WTC11 (cell line): ENCODE results near the gene PKM.

Experiments used
- FOXJ3 ChIP-seq: sonication (generic); formaldehyde crosslinking; IDR thresholded peaks from 2 replicates; pipeline ENCODE4 v1.9.0; 2021; ENCODE audit warnings: missing genetic modification reagents, mild to moderate bottlenecking, borderline replicate concordance
- GABPB1 ChIP-seq: sonication (generic); formaldehyde crosslinking; IDR thresholded peaks from 2 replicates; pipeline ENCODE4 v1.8.1; 2023; ENCODE audit warnings: mild to moderate bottlenecking, missing genetic modification reagents
- HMGA2 ChIP-seq: fragments of 250-450 bp; sonication (Bioruptor Pico); IDR thresholded peaks from 2 replicates; pipeline ENCODE4 v1.4.0; 2021; ENCODE audit warnings: mild to moderate bottlenecking, moderate library complexity
- ZNF121 ChIP-seq: sonication (generic); formaldehyde crosslinking; IDR thresholded peaks from 2 replicates; pipeline ENCODE4 v1.8.0; 2023; ENCODE audit warnings: missing genetic modification reagents
- TF ChIP-seq, protein P1 (sequence below): fragments of 200-600 bp; IDR thresholded peaks from 2 replicates; pipeline ENCODE4 v1.8.0; 2022; ENCODE audit warnings: antibody characterized with exemption
- TF ChIP-seq, protein P2 (sequence below): sonication (generic); formaldehyde crosslinking; IDR thresholded peaks from 2 replicates; pipeline ENCODE4 v1.8.1; 2022; ENCODE audit warnings: mild to moderate bottlenecking, missing genetic modification reagents, moderate library complexity, borderline replicate concordance

DNA sequence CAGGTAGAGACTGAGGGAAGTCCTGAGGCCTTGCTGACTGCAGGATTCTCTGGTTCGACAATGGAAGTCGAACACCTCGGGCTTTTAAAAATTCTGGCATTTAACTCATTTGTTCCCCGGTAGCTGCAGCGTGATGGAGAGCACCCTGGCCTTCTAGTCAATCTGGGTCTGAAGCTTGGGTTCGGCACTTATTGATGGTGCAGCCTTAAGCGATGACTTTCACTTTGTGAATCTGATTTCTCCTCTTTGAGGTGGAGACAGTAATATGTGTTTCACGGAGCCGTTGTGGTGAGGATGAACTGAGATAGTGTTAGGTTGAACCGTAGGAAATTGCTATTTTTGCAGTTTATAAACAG is 42.0 kb upstream of the PKM start:
- TF ChIP-seq, protein P1, sequence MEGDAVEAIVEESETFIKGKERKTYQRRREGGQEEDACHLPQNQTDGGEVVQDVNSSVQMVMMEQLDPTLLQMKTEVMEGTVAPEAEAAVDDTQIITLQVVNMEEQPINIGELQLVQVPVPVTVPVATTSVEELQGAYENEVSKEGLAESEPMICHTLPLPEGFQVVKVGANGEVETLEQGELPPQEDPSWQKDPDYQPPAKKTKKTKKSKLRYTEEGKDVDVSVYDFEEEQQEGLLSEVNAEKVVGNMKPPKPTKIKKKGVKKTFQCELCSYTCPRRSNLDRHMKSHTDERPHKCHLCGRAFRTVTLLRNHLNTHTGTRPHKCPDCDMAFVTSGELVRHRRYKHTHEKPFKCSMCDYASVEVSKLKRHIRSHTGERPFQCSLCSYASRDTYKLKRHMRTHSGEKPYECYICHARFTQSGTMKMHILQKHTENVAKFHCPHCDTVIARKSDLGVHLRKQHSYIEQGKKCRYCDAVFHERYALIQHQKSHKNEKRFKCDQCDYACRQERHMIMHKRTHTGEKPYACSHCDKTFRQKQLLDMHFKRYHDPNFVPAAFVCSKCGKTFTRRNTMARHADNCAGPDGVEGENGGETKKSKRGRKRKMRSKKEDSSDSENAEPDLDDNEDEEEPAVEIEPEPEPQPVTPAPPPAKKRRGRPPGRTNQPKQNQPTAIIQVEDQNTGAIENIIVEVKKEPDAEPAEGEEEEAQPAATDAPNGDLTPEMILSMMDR, result no peak
- TF ChIP-seq GABPB1 (no peak), HMGA2 (no peak), ZNF121 (CRISPR knock-in tag) (no peak), FOXJ3 (no peak)
- TF ChIP-seq, protein P2, sequence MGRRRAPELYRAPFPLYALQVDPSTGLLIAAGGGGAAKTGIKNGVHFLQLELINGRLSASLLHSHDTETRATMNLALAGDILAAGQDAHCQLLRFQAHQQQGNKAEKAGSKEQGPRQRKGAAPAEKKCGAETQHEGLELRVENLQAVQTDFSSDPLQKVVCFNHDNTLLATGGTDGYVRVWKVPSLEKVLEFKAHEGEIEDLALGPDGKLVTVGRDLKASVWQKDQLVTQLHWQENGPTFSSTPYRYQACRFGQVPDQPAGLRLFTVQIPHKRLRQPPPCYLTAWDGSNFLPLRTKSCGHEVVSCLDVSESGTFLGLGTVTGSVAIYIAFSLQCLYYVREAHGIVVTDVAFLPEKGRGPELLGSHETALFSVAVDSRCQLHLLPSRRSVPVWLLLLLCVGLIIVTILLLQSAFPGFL, result no peak
